Pancreas (tissue), 10 donors: Measurements from ENCODE around the gene LAMTOR1. TPM values are rescaled to one million over a fixed set of nuclear protein-coding genes. Genes with fewer than 3 reads are reported as not detected.

Source experiments
- ATAC-seq, 4 donors: fragments of 200-7000 bp; cut with Tn5 transposase; one replicate each; pipeline versions ENCODE4 v1.8.0 to v1.9.1; 2020; ENCODE audit warnings: mild to moderate bottlenecking in 4 of 4, moderate library complexity in 4 of 4
- DNase-seq, 6 donors: peaks; one replicate each; pipeline ENCODE4 v3.0.0-alpha.2; 2020
- FAIRE-seq: peaks from 2 replicates; lab custom pipeline; 2012; peaks lifted over from hg19 to GRCh38; lab: Jason Lieb, UNC
- H3K27ac ChIP-seq, 4 donors: fragments of 200-600 bp; sonication (generic); 1 replicate in 3 of 4; 2 replicates in 1 of 4; pipeline versions ENCODE4 v1.5.0 to v1.8.0; 2020
- H3K27me3 ChIP-seq, 4 donors: fragments of 200-600 bp; one replicate each; pipeline ENCODE4 v1.8.0; 2021
- H3K36me3 ChIP-seq, 3 donors: fragments of 200-600 bp; sonication (generic) in 1 of 3; one replicate each; pipeline versions ENCODE4 v1.5.0 to v1.8.0; 2020 to 2021
- H3K4me1 ChIP-seq, 3 donors: fragments of 200-600 bp; one replicate each; pipeline ENCODE4 v1.8.0; 2021
- H3K4me3 ChIP-seq, 4 donors: fragments of 200-600 bp; sonication (generic) in 2 of 4; one replicate each; pipeline versions ENCODE4 v1.5.0 to v1.8.0; 2020 to 2021
- H3K9me3 ChIP-seq, 4 donors: fragments of 200-600 bp; one replicate each; pipeline ENCODE4 v1.8.0; 2021
- WGBS, 2 donors: extraction: QIAGEN DNeasy Blood & Tissue Kit; methylation state at CpG; one replicate each; pipeline ENCODE4 v1.1.7; 2013; 5-methylcytosine and 5-hydroxymethylcytosine counted together
- intact Hi-C, 3 donors: fragments of 100-400 bp; cut with DNase I; formaldehyde crosslinking; loops; one replicate each; pipeline versions ENCODE4 v1.11.1 to v1.14.2; 2022
- polyA plus RNA-seq, 2 donors: library from polyadenylated mRNA; stranded (reverse); fragments of 200-250 nt; gene quantifications; one replicate each; pipeline ENCODE4 v1.2.3, GENCODE V29; 2013
- total RNA-seq, 6 donors: library from RNA; stranded (reverse); fragmentation: NEBNext Ultra II Directional in 4 of 6; extraction: Animal tissue kit (Norgen Biotek cat#: 25700) in 4 of 6; gene quantifications; one replicate each; pipeline versions ENCODE4 v1.2.1 to v1.2.4, GENCODE V29; 2021 to 2023
- TF ChIP-seq, protein P1 (sequence below), 4 donors: fragments of 200-600 bp; sonication (generic) in 3 of 4; IDR thresholded peaks; one replicate each; pipeline versions ENCODE4 v1.5.0 to v1.8.0; 2021; ENCODE audit warnings: antibody characterized with exemption in 4 of 4
- donor health status: healthy with polysubstance abuse.
- donor health status: DM: no; HTN: no; CAD: no; lungs with moderate emphysema.
- donor health status: DM: no; HTN: no; CAD: no.
- donor health status: control.
- donor health status: control.
- donor health status: Bipolar disorder and iron deficiency.
- donor health status: DM: yes; HTN: yes; CAD: no.
- donor health status: DM: no; HTN: no; CAD: no.
- donor health status: DM: no; HTN: no; CAD: no.
- donor health status: DM: yes; HTN: yes; CAD: no.

LAMTOR1 gene
- total and polyA plus RNA-seq, 8 donors = 24.9 to 71.8 (median 35.5) TPM

DNA sequence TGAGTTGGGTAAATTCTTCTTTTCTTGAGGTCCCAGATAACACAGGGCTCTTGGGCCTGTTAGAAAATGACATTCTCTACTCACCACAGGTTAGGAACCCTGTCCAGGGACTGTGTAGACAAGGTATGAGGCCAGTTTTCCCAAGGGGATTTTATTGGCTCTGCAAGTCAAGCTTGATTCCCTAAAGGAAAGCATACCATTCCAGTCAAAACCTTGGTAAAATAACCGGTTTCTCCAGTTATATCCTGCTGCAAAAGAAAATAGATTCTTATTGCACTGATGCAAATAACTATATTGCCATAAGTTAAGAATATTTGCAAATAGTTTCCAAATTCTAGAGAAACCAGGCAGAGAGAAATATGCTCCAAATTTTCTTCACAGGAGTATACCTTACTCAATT lies 22.9 kb upstream of the LAMTOR1 start:
- H3K27me3 ChIP-seq = no peaks in the 10 kb centered on the region
- ATAC-seq (no peak), DNase-seq (no peak), FAIRE-seq (no peak)
- whole genome bisulfite sequencing, 2 donors = 50 to 54% methylated on average over 1 of the region's 1 CpG
- H3K9me3 ChIP-seq = no peaks in the 10 kb centered on the region
- no peak overlapping the region for H3K4me3 ChIP-seq
- TF ChIP-seq, protein P1, sequence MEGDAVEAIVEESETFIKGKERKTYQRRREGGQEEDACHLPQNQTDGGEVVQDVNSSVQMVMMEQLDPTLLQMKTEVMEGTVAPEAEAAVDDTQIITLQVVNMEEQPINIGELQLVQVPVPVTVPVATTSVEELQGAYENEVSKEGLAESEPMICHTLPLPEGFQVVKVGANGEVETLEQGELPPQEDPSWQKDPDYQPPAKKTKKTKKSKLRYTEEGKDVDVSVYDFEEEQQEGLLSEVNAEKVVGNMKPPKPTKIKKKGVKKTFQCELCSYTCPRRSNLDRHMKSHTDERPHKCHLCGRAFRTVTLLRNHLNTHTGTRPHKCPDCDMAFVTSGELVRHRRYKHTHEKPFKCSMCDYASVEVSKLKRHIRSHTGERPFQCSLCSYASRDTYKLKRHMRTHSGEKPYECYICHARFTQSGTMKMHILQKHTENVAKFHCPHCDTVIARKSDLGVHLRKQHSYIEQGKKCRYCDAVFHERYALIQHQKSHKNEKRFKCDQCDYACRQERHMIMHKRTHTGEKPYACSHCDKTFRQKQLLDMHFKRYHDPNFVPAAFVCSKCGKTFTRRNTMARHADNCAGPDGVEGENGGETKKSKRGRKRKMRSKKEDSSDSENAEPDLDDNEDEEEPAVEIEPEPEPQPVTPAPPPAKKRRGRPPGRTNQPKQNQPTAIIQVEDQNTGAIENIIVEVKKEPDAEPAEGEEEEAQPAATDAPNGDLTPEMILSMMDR (IDR thresholded peaks at IDR 0.05) = no peak
- intact Hi-C loops = no loop called here
- no peak overlapping the region for H3K27ac ChIP-seq
- no peaks in the 10 kb centered on the region for H3K36me3 ChIP-seq
- H3K4me1 ChIP-seq = no peaks in the 10 kb centered on the region

DNA sequence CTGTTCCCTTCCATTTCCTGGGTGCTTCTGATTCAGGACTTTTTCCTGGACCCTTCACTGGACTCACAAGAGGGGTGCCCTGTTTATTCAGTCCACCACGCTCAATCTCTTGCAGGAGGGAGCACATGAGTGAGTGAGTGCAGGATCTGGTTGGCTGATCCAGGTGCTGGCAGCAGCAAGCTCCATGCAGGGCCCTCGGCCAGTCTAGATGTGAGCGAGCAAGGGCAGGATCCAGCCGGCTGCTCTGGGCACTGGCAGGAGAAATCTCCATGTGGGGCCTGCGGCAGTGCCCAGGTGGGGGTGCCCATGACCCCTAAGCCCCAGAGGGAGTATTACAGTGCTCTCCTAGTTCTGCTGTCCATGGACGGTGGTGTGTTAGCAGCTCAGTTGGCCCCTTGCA lies 20.9 kb upstream of the LAMTOR1 start:
- no peak overlapping the region for H3K27ac ChIP-seq

GRCh38 chr11:72123117-72123653 lies 20.1 kb upstream of the LAMTOR1 start:
- no peak for DNase-seq
- ATAC-seq = peak in 2 of 4 donors; percentile 17 to 28
- Histone ChIP-seq H3K9me3 (no peaks in the 10 kb centered on the region), H3K4me3 (no peak overlapping the region), H3K27me3 (no peaks in the 10 kb centered on the region), H3K27ac (no peak overlapping the region), H3K4me1 (no peaks in the 10 kb centered on the region), H3K36me3 (no peaks in the 10 kb centered on the region)
- intact Hi-C loops = no loop called here
- TF ChIP-seq, protein P1 (IDR thresholded peaks at IDR 0.05) = no peak
- 34 to 43% methylated on average over 3 of the region's 3 CpGs for WGBS, 2 donors
- no peak for FAIRE-seq

More for the DNA sequence above, 20.9 kb upstream of the LAMTOR1 start:
- Histone ChIP-seq H3K4me3 (no peak overlapping the region), H3K36me3 (no peaks in the 10 kb centered on the region), H3K27me3 (no peaks in the 10 kb centered on the region), H3K9me3 (no peaks in the 10 kb centered on the region), H3K4me1 (no peaks in the 10 kb centered on the region)
- WGBS, 2 donors = 92% methylated on average over 6 of the region's 6 CpGs
- FAIRE-seq = no peak
- no peak for ATAC-seq
- TF ChIP-seq, protein P1 (IDR thresholded peaks at IDR 0.05) = no peak
- intact Hi-C loops = no loop called here
- DNase-seq = no peak

GRCh38 chr11:72122607-72123006 lies 19.5 kb upstream of the LAMTOR1 start:
- Histone ChIP-seq H3K9me3 (no peaks in the 10 kb centered on the region), H3K4me3 (no peak overlapping the region), H3K36me3 (no peaks in the 10 kb centered on the region), H3K27me3 (no peaks in the 10 kb centered on the region), H3K4me1 (no peaks in the 10 kb centered on the region), H3K27ac (no peak overlapping the region)
- intact Hi-C loops = no loop called here
- TF ChIP-seq, protein P1 (IDR thresholded peaks at IDR 0.05) = no peak
- FAIRE-seq (no peak), ATAC-seq (no peak), DNase-seq (no peak)
- WGBS, 2 donors = 81 to 85% methylated on average over 1 of the region's 1 CpG

DNA sequence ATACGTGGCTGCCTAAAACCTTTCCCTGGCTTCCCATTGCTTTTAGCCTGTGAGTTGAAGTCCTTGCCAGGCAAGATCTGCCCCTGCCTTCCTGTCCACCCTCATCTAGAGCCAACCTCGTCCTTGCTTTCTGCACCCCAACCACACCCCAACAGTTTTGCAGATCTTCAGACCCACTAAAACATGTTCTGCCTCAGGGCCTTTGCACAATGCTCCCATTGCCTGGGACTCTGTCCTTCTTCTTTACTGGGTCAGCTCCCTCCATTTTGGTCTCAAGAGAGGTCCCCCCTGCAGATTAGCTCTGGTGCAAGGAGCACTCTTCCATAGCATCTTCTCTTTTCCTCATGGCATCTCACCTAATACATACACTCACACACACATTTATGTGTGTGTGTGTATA lies 17.8 kb upstream of the LAMTOR1 start:
- ATAC-seq = no peak
- no peaks in the 10 kb centered on the region for H3K36me3 ChIP-seq
- intact Hi-C loops = no loop called here
- H3K27me3 ChIP-seq = no peaks in the 10 kb centered on the region
- no peak for FAIRE-seq
- DNase-seq = no peak
- no peaks in the 10 kb centered on the region for H3K9me3 ChIP-seq
- WGBS, 2 donors = 59 to 79% methylated on average over 2 of the region's 2 CpGs
- TF ChIP-seq, protein P1 (IDR thresholded peaks at IDR 0.05) = no peak
- H3K4me3 ChIP-seq = no peak overlapping the region
- no peak overlapping the region for H3K27ac ChIP-seq
- H3K4me1 ChIP-seq = no peaks in the 10 kb centered on the region
